ENCODE measurements around the gene PTPRE.

- TF ChIP-seq CTCF (IDR thresholded peaks at IDR 0.05; ENCODE audit: poor library complexity, severe bottlenecking) (no peak), POLR2AphosphoS5 (IDR thresholded peaks at IDR 0.05) (no peak), EZH2 (IDR thresholded peaks at IDR 0.05; ENCODE audit: borderline replicate concordance, insufficient read depth, low read length, poor library complexity, severe bottlenecking) (no peak)
Observed at GRCh38 chr10:128047351-128047750, 140.4 kb downstream of the PTPRE start.

Measured in neural cell (in vitro differentiated cells).